WTC11 (cell line): ENCODE data around the gene NAXE. TPM values are rescaled to one million over a fixed set of nuclear protein-coding genes. Genes with fewer than 3 reads are reported as not detected.

Experiments
- ATAC-seq: fragments of 200-7000 bp; cut with Tn5 transposase; 2 replicates; pipeline ENCODE4 v1.10.0; 2021; ENCODE audit warnings: mild to moderate bottlenecking, moderate library complexity
- CTCF ChIA-PET: fragments of 300-600 bp; sonication (Branson Sonifier 250); formaldehyde crosslinking; loops from one replicate; lab custom pipeline; 2021; ENCODE audit warnings: antibody characterized with exemption; lab: Charles Lee
- POLR2A ChIA-PET: fragments of 350-600 bp; sonication (Branson Sonifier 250); formaldehyde crosslinking; loops from one replicate; lab custom pipeline; 2021; ENCODE audit warnings: antibody characterized with exemption; lab: Charles Lee
- DNase-seq: peaks from one replicate; pipeline ENCODE4 v3.0.0; 2021; ENCODE audit warnings: low spot score
- H3K27ac Mint-ChIP-seq: 2 replicates; pipeline ENCODE4 v1.8.0; 2021; ENCODE audit warnings: mixed read lengths
- H3K27me3 Mint-ChIP-seq: 2 replicates; pipeline ENCODE4 v1.8.0; 2021; ENCODE audit warnings: low read depth, mild to moderate bottlenecking, moderate library complexity, mixed read lengths
- H3K36me3 Mint-ChIP-seq: 2 replicates; pipeline ENCODE4 v1.8.0; 2021; ENCODE audit warnings: mixed read lengths
- H3K4me1 Mint-ChIP-seq: 2 replicates; pipeline ENCODE4 v1.8.0; 2022; ENCODE audit warnings: mixed read lengths
- H3K4me3 Mint-ChIP-seq: 2 replicates; pipeline ENCODE4 v1.8.0; 2021; ENCODE audit warnings: mild to moderate bottlenecking, moderate library complexity, mixed read lengths
- H3K9me3 Mint-ChIP-seq: 2 replicates; pipeline ENCODE4 v1.8.0; 2021; ENCODE audit warnings: mixed read lengths
- CBFB ChIP-seq: sonication (generic); formaldehyde crosslinking; IDR thresholded peaks from 2 replicates; pipeline ENCODE4 v1.8.1; 2022; ENCODE audit warnings: mild to moderate bottlenecking, low read depth, missing genetic modification reagents
- ELF4 ChIP-seq: sonication (generic); formaldehyde crosslinking; IDR thresholded peaks from 2 replicates; pipeline ENCODE4 v1.8.1; 2022; ENCODE audit warnings: low read depth, mild to moderate bottlenecking, moderate library complexity, missing genetic modification reagents
- HMGA2 ChIP-seq: fragments of 250-450 bp; sonication (Bioruptor Pico); IDR thresholded peaks from 2 replicates; pipeline ENCODE4 v1.4.0; 2021; ENCODE audit warnings: mild to moderate bottlenecking, moderate library complexity
- TCF7 ChIP-seq: sonication (generic); formaldehyde crosslinking; IDR thresholded peaks from 2 replicates; pipeline ENCODE4 v1.8.0; 2022; ENCODE audit warnings: mild to moderate bottlenecking, low read depth, missing genetic modification reagents, moderate library complexity
- TEAD4 ChIP-seq: sonication (generic); formaldehyde crosslinking; IDR thresholded peaks from 2 replicates; pipeline ENCODE4 v1.8.0; 2022; ENCODE audit warnings: mild to moderate bottlenecking, missing genetic modification reagents
- ZNF121 ChIP-seq: sonication (generic); formaldehyde crosslinking; IDR thresholded peaks from 2 replicates; pipeline ENCODE4 v1.8.0; 2023; ENCODE audit warnings: missing genetic modification reagents
- ZNF396 ChIP-seq: fragments of 250-450 bp; sonication (Bioruptor Pico); IDR thresholded peaks from 2 replicates; pipeline ENCODE4 v1.8.0; 2021; ENCODE audit warnings: mild to moderate bottlenecking, moderate library complexity, borderline replicate concordance
- ZNF671 ChIP-seq: fragments of 250-450 bp; sonication (Bioruptor Pico); IDR thresholded peaks from 2 replicates; pipeline ENCODE4 v1.8.0; 2021; ENCODE audit warnings: mild to moderate bottlenecking
- total RNA-seq: library from RNA; stranded (reverse); gene quantifications from 3 replicates; pipeline ENCODE4 v1.2.3, GENCODE V29; 2021
- TF ChIP-seq, protein P1 (sequence below): fragments of 200-600 bp; IDR thresholded peaks from 2 replicates; pipeline ENCODE4 v1.8.0; 2022; ENCODE audit warnings: antibody characterized with exemption
- TF ChIP-seq, protein P2 (sequence below): fragments of 250-450 bp; sonication (Bioruptor Pico); IDR thresholded peaks from 2 replicates; pipeline ENCODE4 v2.1.2; 2022; ENCODE audit warnings: mild to moderate bottlenecking, moderate library complexity
- TF ChIP-seq, protein P3 (sequence below): sonication (generic); formaldehyde crosslinking; IDR thresholded peaks from 2 replicates; pipeline ENCODE4 v1.8.1; 2023; ENCODE audit warnings: mild to moderate bottlenecking, missing genetic modification reagents
- TF ChIP-seq, protein P4 (sequence below): sonication (generic); formaldehyde crosslinking; IDR thresholded peaks from 2 replicates; pipeline ENCODE4 v1.8.1; 2022; ENCODE audit warnings: mild to moderate bottlenecking, moderate library complexity, missing genetic modification reagents
- TF ChIP-seq, protein P5 (sequence below): sonication (generic); formaldehyde crosslinking; IDR thresholded peaks from 2 replicates; pipeline ENCODE4 v1.8.0; 2023; ENCODE audit warnings: missing genetic modification reagents, mild to moderate bottlenecking, borderline replicate concordance
- TF ChIP-seq, protein P6 (sequence below): fragments of 250-450 bp; sonication (Bioruptor Pico); IDR thresholded peaks from 2 replicates; pipeline ENCODE4 v1.9.0; 2021; ENCODE audit warnings: moderate library complexity, mild to moderate bottlenecking, inconsistent platforms, borderline replicate concordance

NAXE gene
- total RNA-seq, 1 experiment from 2014 or later = 81.6 TPM

DNA sequence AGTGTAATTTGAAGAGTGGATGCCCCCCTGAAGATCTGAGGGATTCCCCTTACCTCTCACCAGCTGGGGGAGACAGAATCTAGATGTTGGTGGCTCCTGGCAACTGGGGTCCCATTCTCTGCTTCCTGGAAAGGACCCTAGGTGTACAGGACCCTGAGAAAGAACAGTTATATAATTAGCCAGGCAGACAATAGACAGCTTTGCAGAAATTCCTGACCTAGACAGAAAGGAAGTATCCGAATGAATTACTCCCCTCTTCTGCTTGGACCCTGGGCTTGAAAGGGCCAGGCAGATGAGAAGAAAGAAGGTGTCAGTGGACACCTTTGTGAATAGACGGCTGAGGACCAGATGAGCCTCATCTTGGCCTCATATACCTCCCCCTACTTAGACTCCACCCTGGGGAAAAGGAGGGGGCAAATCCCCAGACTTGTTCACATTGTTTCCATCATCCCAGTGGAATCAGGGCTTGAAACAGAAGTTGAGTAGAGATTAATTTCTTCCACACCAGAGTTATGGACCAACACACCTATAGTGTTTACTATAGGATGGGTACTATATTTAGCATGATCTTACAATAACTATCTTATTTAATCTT, 17.4 kb upstream of the NAXE start:
- Mint-ChIP-seq H3K4me3 (no peak overlapping the region), H3K27ac (no peak overlapping the region), H3K27me3 (no peaks in the 10 kb centered on the region; the same call in 1 of the 2 replicates), H3K36me3 (peaks cover 5% of the 10 kb centered on the region; the same call in 1 of the 2 replicates), H3K9me3 (no peaks in the 10 kb centered on the region), H3K4me1 (peaks cover 15% of the 10 kb centered on the region)
- no peak for DNase-seq
- TF ChIP-seq, protein P1, sequence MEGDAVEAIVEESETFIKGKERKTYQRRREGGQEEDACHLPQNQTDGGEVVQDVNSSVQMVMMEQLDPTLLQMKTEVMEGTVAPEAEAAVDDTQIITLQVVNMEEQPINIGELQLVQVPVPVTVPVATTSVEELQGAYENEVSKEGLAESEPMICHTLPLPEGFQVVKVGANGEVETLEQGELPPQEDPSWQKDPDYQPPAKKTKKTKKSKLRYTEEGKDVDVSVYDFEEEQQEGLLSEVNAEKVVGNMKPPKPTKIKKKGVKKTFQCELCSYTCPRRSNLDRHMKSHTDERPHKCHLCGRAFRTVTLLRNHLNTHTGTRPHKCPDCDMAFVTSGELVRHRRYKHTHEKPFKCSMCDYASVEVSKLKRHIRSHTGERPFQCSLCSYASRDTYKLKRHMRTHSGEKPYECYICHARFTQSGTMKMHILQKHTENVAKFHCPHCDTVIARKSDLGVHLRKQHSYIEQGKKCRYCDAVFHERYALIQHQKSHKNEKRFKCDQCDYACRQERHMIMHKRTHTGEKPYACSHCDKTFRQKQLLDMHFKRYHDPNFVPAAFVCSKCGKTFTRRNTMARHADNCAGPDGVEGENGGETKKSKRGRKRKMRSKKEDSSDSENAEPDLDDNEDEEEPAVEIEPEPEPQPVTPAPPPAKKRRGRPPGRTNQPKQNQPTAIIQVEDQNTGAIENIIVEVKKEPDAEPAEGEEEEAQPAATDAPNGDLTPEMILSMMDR = no peak
- TF ChIP-seq CBFB (CRISPR knock-in tag) = no peak
- no peak for TF ChIP-seq TCF7 (CRISPR knock-in tag)
- TF ChIP-seq TEAD4 (CRISPR knock-in tag) = no peak
- TF ChIP-seq, protein P2, sequence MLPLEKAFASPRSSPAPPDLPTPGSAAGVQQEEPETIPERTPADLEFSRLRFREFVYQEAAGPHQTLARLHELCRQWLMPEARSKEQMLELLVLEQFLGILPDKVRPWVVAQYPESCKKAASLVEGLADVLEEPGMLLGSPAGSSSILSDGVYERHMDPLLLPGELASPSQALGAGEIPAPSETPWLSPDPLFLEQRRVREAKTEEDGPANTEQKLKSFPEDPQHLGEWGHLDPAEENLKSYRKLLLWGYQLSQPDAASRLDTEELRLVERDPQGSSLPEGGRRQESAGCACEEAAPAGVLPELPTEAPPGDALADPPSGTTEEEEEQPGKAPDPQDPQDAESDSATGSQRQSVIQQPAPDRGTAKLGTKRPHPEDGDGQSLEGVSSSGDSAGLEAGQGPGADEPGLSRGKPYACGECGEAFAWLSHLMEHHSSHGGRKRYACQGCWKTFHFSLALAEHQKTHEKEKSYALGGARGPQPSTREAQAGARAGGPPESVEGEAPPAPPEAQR = no peak
- TF ChIP-seq, protein P3, sequence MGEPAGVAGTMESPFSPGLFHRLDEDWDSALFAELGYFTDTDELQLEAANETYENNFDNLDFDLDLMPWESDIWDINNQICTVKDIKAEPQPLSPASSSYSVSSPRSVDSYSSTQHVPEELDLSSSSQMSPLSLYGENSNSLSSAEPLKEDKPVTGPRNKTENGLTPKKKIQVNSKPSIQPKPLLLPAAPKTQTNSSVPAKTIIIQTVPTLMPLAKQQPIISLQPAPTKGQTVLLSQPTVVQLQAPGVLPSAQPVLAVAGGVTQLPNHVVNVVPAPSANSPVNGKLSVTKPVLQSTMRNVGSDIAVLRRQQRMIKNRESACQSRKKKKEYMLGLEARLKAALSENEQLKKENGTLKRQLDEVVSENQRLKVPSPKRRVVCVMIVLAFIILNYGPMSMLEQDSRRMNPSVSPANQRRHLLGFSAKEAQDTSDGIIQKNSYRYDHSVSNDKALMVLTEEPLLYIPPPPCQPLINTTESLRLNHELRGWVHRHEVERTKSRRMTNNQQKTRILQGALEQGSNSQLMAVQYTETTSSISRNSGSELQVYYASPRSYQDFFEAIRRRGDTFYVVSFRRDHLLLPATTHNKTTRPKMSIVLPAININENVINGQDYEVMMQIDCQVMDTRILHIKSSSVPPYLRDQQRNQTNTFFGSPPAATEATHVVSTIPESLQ (CRISPR knock-in tag) = no peak
- no peak for TF ChIP-seq HMGA2 (CRISPR knock-in tag)
- TF ChIP-seq ZNF671 = no peak
- TF ChIP-seq, protein P4, sequence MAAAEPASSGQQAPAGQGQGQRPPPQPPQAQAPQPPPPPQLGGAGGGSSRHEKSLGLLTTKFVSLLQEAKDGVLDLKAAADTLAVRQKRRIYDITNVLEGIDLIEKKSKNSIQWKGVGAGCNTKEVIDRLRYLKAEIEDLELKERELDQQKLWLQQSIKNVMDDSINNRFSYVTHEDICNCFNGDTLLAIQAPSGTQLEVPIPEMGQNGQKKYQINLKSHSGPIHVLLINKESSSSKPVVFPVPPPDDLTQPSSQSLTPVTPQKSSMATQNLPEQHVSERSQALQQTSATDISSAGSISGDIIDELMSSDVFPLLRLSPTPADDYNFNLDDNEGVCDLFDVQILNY (CRISPR knock-in tag) = no peak
- TF ChIP-seq, protein P5, sequence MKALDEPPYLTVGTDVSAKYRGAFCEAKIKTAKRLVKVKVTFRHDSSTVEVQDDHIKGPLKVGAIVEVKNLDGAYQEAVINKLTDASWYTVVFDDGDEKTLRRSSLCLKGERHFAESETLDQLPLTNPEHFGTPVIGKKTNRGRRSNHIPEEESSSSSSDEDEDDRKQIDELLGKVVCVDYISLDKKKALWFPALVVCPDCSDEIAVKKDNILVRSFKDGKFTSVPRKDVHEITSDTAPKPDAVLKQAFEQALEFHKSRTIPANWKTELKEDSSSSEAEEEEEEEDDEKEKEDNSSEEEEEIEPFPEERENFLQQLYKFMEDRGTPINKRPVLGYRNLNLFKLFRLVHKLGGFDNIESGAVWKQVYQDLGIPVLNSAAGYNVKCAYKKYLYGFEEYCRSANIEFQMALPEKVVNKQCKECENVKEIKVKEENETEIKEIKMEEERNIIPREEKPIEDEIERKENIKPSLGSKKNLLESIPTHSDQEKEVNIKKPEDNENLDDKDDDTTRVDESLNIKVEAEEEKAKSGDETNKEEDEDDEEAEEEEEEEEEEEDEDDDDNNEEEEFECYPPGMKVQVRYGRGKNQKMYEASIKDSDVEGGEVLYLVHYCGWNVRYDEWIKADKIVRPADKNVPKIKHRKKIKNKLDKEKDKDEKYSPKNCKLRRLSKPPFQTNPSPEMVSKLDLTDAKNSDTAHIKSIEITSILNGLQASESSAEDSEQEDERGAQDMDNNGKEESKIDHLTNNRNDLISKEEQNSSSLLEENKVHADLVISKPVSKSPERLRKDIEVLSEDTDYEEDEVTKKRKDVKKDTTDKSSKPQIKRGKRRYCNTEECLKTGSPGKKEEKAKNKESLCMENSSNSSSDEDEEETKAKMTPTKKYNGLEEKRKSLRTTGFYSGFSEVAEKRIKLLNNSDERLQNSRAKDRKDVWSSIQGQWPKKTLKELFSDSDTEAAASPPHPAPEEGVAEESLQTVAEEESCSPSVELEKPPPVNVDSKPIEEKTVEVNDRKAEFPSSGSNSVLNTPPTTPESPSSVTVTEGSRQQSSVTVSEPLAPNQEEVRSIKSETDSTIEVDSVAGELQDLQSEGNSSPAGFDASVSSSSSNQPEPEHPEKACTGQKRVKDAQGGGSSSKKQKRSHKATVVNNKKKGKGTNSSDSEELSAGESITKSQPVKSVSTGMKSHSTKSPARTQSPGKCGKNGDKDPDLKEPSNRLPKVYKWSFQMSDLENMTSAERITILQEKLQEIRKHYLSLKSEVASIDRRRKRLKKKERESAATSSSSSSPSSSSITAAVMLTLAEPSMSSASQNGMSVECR (CRISPR knock-in tag) = no peak
- no peak for TF ChIP-seq ZNF121 (CRISPR knock-in tag)
- TF ChIP-seq, protein P6, sequence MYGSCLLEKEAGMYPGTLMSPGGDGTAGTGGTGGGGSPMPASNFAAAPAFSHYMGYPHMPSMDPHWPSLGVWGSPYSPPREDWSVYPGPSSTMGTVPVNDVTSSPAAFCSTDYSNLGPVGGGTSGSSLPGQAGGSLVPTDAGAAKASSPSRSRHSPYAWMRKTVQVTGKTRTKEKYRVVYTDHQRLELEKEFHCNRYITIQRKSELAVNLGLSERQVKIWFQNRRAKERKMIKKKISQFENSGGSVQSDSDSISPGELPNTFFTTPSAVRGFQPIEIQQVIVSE (CRISPR knock-in tag) = no peak
- no peak for TF ChIP-seq ZNF396 (CRISPR knock-in tag)
- TF ChIP-seq ELF4 (CRISPR knock-in tag) = no peak
- no peak for ATAC-seq
- ChIA-PET CTCF (interaction anchor here (0.8 to 1.1 kb wide), 3 partner anchors 9 to 128 kb away, joined by 3 to 7 read pairs (median 3); no protein-coding TSS in a partner anchor), POLR2A (no interaction called here)
